ENCODE results near the gene CATSPERZ.

GRCh38 chr11:64312947-64313346 is 12.8 kb downstream of the CATSPERZ start:
- no peak for TF ChIP-seq EP300 (IDR thresholded peaks at IDR 0.05)
- TF ChIP-seq POLR2A (IDR thresholded peaks at IDR 0.05) = no peak

Measured in ovary (tissue), 1 donor.